ENCODE results near the gene CCDC13. TPM values are rescaled to one million over a fixed set of nuclear protein-coding genes. Genes with fewer than 3 reads are reported as not detected.

CCDC13 gene
- total and polyA plus RNA-seq, 12 donors: 0.16 to 1.2 (median 0.55) TPM; not detected in 2

DNA sequence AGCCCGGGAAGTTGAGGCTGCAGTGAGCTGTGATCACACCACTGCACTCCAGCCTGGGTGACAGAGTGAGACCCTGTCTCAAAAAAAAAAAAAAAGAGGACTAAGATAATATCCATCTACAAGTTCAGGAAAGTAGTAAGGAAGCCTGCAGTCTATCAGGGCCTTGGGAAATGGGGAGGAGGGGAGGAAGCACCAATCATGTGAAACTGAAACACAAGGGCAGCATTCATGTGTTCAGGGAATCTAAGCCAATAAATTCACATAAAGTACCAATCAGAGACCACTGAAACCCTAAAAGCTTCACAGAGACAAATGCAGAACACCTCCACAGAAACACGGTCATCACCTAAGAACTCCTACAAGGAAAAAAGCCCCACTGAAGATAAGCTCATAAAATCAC lies 47.6 kb downstream of the CCDC13 start:
- Histone ChIP-seq H3K4me1 (peaks cover 0 to 53% (median 17%) of the 10 kb centered on the region in 9 donors), H3K27ac (no peak overlapping the region), H3K4me3 (no peak overlapping the region), H3K27me3 (no peaks in the 10 kb centered on the region), H3K36me3 (no peaks in the 10 kb centered on the region), H3K9me3 (peaks cover 0 to 5% (median 0%) of the 10 kb centered on the region in 11 donors)
- WGBS, 2 donors: 89 to 90% methylated on average over 2 of the region's 2 CpGs
- intact Hi-C loops (cut with DNase I): no loop called here
- TF ChIP-seq, protein P1, sequence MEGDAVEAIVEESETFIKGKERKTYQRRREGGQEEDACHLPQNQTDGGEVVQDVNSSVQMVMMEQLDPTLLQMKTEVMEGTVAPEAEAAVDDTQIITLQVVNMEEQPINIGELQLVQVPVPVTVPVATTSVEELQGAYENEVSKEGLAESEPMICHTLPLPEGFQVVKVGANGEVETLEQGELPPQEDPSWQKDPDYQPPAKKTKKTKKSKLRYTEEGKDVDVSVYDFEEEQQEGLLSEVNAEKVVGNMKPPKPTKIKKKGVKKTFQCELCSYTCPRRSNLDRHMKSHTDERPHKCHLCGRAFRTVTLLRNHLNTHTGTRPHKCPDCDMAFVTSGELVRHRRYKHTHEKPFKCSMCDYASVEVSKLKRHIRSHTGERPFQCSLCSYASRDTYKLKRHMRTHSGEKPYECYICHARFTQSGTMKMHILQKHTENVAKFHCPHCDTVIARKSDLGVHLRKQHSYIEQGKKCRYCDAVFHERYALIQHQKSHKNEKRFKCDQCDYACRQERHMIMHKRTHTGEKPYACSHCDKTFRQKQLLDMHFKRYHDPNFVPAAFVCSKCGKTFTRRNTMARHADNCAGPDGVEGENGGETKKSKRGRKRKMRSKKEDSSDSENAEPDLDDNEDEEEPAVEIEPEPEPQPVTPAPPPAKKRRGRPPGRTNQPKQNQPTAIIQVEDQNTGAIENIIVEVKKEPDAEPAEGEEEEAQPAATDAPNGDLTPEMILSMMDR (IDR thresholded peaks at IDR 0.05): no peak
- DNase-seq (no peak), ATAC-seq (no peak)

GRCh38 chr3:42723219-42723618 lies 49.8 kb downstream of the CCDC13 start:
- 75 to 76% methylated on average over 2 of the region's 2 CpGs for WGBS, 2 donors

More at GRCh38 chr3:42723219-42723618, 49.8 kb downstream of the CCDC13 start:
- H3K27ac ChIP-seq: peak overlapping the region in 7 of 10 donors; percentile 6 to 75 (median 58)
- no peaks in the 10 kb centered on the region for H3K36me3 ChIP-seq
- intact Hi-C loops (cut with DNase I): no loop called here
- no peaks in the 10 kb centered on the region for H3K27me3 ChIP-seq
- ATAC-seq (peak in 5 of 8 donors; percentile 40 to 56 (median 46)), DNase-seq (no peak)
- no peaks in the 10 kb centered on the region for H3K9me3 ChIP-seq
- peaks cover 0 to 42% (median 8%) of the 10 kb centered on the region in 9 donors for H3K4me1 ChIP-seq
- H3K4me3 ChIP-seq: no peak overlapping the region
- TF ChIP-seq, protein P1 (IDR thresholded peaks at IDR 0.05): no peak

Other genes starting within 250 kb of the CCDC13 start
- 10 to 100 TPM; 23.8 to 32.9 (median 26.4) TPM for gene SEC22C, start 191.3 kb downstream of the CCDC13 start, total RNA-seq
- 10 to 100 TPM; 21.1 to 21.2 TPM for gene SEC22C, start 191.3 kb downstream of the CCDC13 start, polyA plus RNA-seq
- 10 to 100 TPM in 7 of 10 donors, 1 to 10 TPM in 3; 9.1 to 15.2 (median 11.3) TPM for gene SS18L2, start 182.4 kb downstream of the CCDC13 start, total RNA-seq
- 10 to 100 TPM; 31.9 to 35.3 TPM for gene SS18L2, start 182.4 kb downstream of the CCDC13 start, polyA plus RNA-seq
- gene NKTR, start 172.6 kb downstream of the CCDC13 start, total RNA-seq: 10 to 100 TPM; 19.7 to 28.4 (median 21.9) TPM
- gene NKTR, start 172.6 kb downstream of the CCDC13 start, polyA plus RNA-seq: 10 to 100 TPM; 10.2 to 59.3 TPM
- 100 to 1,000 TPM in 9 of 10 donors, 10 to 100 TPM in 1; 86.7 to 145 (median 112) TPM for gene ZBTB47, start 119.6 kb downstream of the CCDC13 start, total RNA-seq
- 10 to 100 TPM; 52.2 to 68.9 TPM for gene ZBTB47, start 119.6 kb downstream of the CCDC13 start, polyA plus RNA-seq
- gene KLHL40, start 87.7 kb downstream of the CCDC13 start, total RNA-seq: 1 to 10 TPM in 3 of 10 donors, under 1 TPM in 7; 0.26 to 1.6 (median 0.85) TPM
- 1 to 10 TPM in 1 of 2 donors, under 1 TPM in 1; 0.51 to 8.3 TPM for gene KLHL40, start 87.7 kb downstream of the CCDC13 start, polyA plus RNA-seq
- 100 to 1,000 TPM; 390 to 998 (median 624) TPM for gene HHATL, start 70.5 kb downstream of the CCDC13 start, total RNA-seq
- 1,000 to 10,000 TPM in 1 of 2 donors, 100 to 1,000 TPM in 1; 332 to 2,035 TPM for gene HHATL, start 70.5 kb downstream of the CCDC13 start, polyA plus RNA-seq
- gene HIGD1A, start 31.2 kb upstream of the CCDC13 start, total RNA-seq: 100 to 1,000 TPM; 276 to 397 (median 331) TPM
- gene HIGD1A, start 31.2 kb upstream of the CCDC13 start, polyA plus RNA-seq: 100 to 1,000 TPM; 179 to 399 TPM
- gene ACKR2, start 36.2 kb upstream of the CCDC13 start, total RNA-seq: 1 to 10 TPM in 8 of 10 donors, under 1 TPM in 2; 0.93 to 2.1 (median 1.2) TPM
- gene ACKR2, start 36.2 kb upstream of the CCDC13 start, polyA plus RNA-seq: under 1 TPM; 0.15 to 0.25 TPM
- gene CYP8B1, start 102.6 kb upstream of the CCDC13 start, total RNA-seq: not detected
- gene CYP8B1, start 102.6 kb upstream of the CCDC13 start, polyA plus RNA-seq: not detected
- gene ZNF662, start 132.9 kb upstream of the CCDC13 start, total RNA-seq: 1 to 10 TPM; 3.7 to 6.9 (median 5.5) TPM
- gene ZNF662, start 132.9 kb upstream of the CCDC13 start, polyA plus RNA-seq: 1 to 10 TPM in 1 of 2 donors, under 1 TPM in 1; 0.91 to 5.0 TPM
- 1 to 10 TPM in 3 of 10 donors, under 1 TPM in 7; 0.28 to 1.5 (median 0.66) TPM for gene GASK1A, start 206.1 kb upstream of the CCDC13 start, total RNA-seq
- gene GASK1A, start 206.1 kb upstream of the CCDC13 start, polyA plus RNA-seq: under 1 TPM; 0.48 to 0.59 TPM

All from heart right ventricle (tissue), 16 donors.